Retinal pigment epithelial cell (primary cell): ENCODE measurements around the gene C12orf56.
"Not testable (repeated sequence)": the region's sequence is repeated elsewhere in the genome, so short reads cannot be mapped to it uniquely, and the experiment has no call there.

Source experiments
- DNase-seq: peaks from one replicate; pipeline ENCODE4 v3.0.0-alpha.2; 2010; ENCODE audit warnings: low read depth
- H3K4me3 ChIP-seq: 2 replicates; pipeline ENCODE4 v1.5.1; 2011; ENCODE audit warnings: mild to moderate bottlenecking, low read length, control low read depth, moderate library complexity
- TF ChIP-seq, protein P1 (sequence below): conservative IDR thresholded peaks from 2 replicates; pipeline ENCODE4 v1.5.1; 2011; ENCODE audit warnings: low read depth, low read length, control low read depth, inconsistent platforms

C12orf56 gene

DNA sequence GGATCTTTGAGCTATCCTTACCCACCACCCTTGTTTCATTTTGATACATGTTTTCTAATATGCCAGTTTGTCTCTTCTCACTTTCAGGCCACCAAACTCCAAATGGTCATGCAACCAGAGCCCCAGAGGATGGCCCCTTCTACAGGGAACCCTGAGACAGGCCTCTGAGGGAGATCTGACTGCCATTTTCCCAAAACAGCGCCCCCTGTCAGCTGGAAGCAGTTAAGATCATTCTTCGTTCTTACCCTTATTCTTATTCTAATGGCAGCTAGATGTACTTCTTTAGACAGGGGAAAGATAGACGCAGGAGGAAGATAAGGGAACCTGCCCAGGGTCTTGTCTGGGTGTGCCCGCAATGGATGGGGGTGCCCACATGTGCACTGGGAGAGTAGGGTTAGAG, 38.4 kb downstream of the C12orf56 start:
- no peak for DNase-seq
- TF ChIP-seq, protein P1, sequence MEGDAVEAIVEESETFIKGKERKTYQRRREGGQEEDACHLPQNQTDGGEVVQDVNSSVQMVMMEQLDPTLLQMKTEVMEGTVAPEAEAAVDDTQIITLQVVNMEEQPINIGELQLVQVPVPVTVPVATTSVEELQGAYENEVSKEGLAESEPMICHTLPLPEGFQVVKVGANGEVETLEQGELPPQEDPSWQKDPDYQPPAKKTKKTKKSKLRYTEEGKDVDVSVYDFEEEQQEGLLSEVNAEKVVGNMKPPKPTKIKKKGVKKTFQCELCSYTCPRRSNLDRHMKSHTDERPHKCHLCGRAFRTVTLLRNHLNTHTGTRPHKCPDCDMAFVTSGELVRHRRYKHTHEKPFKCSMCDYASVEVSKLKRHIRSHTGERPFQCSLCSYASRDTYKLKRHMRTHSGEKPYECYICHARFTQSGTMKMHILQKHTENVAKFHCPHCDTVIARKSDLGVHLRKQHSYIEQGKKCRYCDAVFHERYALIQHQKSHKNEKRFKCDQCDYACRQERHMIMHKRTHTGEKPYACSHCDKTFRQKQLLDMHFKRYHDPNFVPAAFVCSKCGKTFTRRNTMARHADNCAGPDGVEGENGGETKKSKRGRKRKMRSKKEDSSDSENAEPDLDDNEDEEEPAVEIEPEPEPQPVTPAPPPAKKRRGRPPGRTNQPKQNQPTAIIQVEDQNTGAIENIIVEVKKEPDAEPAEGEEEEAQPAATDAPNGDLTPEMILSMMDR = no peak
- H3K4me3 ChIP-seq = no peak overlapping the region

DNA sequence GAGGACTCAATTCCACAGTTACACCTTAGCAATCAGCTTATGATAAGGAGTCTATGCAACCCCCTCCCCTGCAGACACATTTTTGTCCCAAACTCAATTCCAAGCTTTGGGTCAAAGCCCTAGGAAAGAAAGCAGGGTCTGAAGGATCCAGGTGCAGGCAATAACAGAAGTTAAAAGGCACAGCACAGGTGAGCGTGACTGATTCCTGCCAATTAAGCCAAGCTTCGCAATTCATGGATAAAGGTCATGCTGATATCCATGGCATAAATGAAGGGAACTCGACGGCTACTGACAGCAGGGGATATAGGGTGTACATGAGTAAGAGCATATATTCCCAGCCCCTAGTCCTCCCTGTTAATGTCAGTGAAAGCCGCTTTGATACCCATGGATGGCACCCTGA, 39.3 kb downstream of the C12orf56 start:
- TF ChIP-seq, protein P1 = no peak
- H3K4me3 ChIP-seq = no peak overlapping the region
- DNase-seq = no peak

DNA sequence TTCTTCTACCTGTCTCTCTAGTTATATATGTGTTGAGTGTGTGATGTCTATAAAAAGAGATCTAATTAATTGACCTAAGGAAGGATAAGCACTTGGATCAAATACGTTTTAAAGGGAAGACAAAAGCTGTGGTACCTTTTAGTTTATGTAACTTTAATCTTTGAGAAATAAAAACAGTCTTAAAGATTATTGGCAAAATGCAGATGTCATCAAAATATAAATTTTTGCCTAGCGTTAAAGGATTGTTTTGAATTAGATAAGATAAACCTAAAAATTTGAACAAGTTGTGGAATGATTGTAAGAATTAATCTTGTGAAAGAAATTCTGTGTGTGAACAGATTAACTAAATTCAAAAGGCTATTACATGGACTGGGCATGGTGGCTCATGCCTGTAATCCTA, 42.9 kb downstream of the C12orf56 start:
- TF ChIP-seq, protein P1 = no peak
- no peak overlapping the region for H3K4me3 ChIP-seq
- DNase-seq = no peak

DNA sequence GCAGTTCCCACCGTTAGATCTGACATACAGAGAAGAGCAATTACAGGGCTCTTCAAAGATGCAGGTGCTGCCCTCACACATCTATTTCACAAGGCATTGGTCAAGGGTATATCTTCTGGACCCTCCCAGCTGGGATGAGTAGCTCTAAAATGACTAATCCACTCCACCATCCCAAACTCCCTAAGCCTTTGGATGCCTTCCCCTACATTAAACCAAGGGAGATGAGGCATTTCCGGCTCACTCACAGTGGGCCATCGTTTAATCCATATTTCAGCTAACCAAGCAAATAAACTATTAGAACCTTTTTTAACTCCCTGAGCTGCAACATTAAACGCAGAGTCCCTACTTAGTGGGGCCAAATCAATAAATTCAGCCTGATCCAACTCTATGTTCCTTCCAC, 45.9 kb downstream of the C12orf56 start:
- H3K4me3 ChIP-seq, DNase-seq: not testable (repeated sequence)

DNA sequence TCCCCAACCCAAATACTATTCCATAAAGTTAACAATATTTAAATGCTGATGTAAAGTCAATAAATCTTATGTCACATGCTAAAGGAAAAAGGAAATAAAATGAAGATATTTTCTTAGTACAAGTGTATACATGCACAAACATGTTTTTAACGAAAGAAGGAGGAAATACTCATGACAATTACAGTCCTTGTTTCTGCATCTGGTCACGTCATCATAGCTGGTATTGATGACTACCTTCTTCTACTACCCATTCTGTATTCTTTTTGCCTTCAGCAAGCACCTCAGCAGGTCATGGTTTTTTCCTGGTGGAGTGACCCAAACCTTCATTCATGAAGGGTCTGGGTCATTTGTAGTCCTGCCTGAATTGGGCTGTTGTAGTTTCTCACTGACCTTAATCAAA, 50.0 kb downstream of the C12orf56 start:
- H3K4me3 ChIP-seq, DNase-seq: not testable (repeated sequence)

DNA sequence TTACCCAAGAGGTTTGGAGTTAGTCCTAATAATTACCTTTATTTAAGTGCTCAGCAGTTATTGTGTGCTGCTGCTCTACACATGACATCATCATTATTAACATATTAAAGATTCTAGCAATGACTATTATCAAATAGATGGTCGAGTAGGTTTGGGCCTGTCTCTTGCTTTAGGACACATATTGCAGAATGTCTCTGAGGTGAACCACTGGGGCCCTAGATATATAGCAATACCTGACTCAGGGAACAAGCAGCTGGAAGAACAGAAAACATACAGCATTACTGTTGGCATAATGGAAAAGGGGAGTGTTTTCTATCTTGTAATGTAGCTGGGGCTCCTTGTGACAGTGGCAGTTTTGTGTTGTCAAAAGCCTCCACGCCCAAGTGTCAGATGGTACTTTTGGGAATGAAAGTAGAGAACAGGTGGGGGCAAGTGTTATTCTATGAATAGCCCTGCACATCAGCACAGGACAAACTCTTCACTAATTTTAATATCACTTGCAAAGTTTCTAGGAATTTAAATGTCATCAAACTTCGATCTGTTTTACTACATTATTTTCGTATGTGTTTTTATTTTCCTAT, 54.6 kb downstream of the C12orf56 start:
- H3K4me3 ChIP-seq = no peak overlapping the region
- DNase-seq = no peak
- TF ChIP-seq, protein P1 = no peak

DNA sequence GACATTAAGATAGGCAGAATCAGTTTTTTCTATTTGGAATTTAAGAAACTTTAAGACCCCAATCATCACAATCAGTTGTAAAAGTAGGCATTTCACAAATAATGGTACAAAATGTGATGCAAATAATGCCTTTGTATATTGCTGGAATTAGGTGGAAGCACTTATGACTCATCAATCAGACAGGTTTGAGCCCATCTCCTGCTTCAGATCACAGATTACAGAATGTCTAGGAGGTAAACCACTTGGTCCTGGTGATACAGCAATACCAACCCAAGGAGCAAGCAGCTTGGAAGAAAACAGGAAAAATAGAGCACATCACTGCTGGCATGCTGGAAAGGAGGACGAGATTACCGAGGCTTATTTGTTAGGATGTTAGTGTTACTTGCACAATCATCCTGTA, 57.6 kb downstream of the C12orf56 start:
- TF ChIP-seq, protein P1 = no peak
- no peak overlapping the region for H3K4me3 ChIP-seq
- DNase-seq = no peak

DNA sequence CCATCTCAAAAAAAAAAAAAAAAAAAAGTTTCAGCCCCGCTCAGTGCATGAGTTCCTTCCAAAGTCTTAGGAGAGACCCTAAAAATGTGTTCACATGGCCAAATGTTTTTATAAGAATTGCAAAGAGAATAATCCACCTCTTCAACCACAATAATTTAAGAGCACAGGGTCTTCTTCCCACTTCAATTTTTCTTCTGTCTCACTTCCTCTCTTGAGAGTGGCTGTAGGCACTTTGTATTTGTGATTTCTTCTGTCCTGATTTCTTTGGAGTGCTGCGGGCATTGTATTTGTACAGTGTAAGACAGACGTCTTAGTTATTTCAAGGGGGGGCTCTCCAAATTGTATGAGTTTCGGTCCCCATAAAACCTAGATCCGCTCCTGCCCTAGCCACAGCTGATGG, 58.3 kb downstream of the C12orf56 start:
- TF ChIP-seq, protein P1 = no peak
- no peak overlapping the region for H3K4me3 ChIP-seq
- DNase-seq = no peak

DNA sequence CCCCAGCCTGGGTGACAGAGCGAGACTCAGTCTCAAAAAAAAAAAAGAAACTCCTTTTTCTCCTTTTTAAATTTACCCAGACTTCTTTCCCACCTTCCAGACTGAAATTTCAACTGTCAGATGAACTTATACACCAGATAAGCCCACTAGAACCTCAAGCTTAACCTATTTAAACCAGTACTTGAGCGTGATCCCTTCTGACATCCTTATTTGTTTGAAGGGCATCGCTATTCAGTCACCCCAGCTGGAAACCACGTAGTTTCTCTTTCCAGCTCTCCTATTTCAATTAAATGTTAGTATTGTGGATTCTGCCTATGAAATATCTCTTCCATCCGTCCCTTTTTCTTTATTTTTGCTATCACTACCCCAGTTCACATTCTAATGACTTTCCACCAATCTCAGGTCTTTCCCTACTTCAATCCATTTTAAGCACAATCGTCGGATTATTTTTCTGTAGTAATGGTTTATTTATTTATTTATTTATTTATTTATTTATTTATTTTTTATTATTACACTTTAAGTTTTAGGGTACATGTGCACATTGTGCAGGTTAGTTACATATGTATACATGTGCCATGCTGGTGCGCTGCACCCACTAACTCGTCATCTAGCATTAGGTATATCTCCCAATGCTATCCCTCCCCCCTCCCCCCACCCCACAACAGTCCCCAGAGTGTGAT, 61.4 kb downstream of the C12orf56 start:
- not testable (repeated sequence) for DNase-seq, H3K4me3 ChIP-seq
